Gastroesophageal sphincter (tissue), 3 donors: ENCODE results near the gene IFNA17.

Experiments
- CTCF ChIP-seq, 4 experiments: fragments of 200-600 bp in 2 of 4; fragments of 450-650 bp in 2 of 4; sonication (generic) in 1 of 4; IDR thresholded peaks; one replicate each; pipeline ENCODE4 v1.5.1; 2017 to 2019; ENCODE audit warnings: antibody characterized with exemption in 4 of 4, mild to moderate bottlenecking in 2 of 4, moderate library complexity in 2 of 4
- EP300 ChIP-seq: sonication (generic); formaldehyde crosslinking; IDR thresholded peaks from one replicate; pipeline ENCODE4 v1.6.1; 2017; ENCODE audit warnings: antibody characterized with exemption, mild to moderate bottlenecking

GRCh38 chr9:21239911-21240310 is 11.9 kb upstream of the IFNA17 start, which contains the start of gene IFNA14:
- no peak for TF ChIP-seq CTCF (IDR thresholded peaks at IDR 0.05)
- no peak for TF ChIP-seq EP300
